ENCODE data around the gene DUOX1.
A peak's percentile ranks its signal among the peaks of the same experiment; 100 is the strongest.

- TF ChIP-seq POLR2A (IDR thresholded peaks at IDR 0.05) (no peak), CTCF (IDR thresholded peaks at IDR 0.05) (peak in 4 of 5 experiments; percentile 18 to 52 (median 43))
Measured at GRCh38 chr15:45126535-45127158, 3.1 kb upstream of the DUOX1 start.

Measured in tibial nerve (tissue), 3 donors.